ENCODE data around the gene RNF213. TPM values are rescaled to one million over a fixed set of nuclear protein-coding genes. Genes with fewer than 3 reads are reported as not detected.

Gene RNF213
- total RNA-seq, 2 donors from 2014 or later, result 150 to 174 TPM

- no peak overlapping the region for H3K4me3 ChIP-seq
- TF ChIP-seq, protein P1, sequence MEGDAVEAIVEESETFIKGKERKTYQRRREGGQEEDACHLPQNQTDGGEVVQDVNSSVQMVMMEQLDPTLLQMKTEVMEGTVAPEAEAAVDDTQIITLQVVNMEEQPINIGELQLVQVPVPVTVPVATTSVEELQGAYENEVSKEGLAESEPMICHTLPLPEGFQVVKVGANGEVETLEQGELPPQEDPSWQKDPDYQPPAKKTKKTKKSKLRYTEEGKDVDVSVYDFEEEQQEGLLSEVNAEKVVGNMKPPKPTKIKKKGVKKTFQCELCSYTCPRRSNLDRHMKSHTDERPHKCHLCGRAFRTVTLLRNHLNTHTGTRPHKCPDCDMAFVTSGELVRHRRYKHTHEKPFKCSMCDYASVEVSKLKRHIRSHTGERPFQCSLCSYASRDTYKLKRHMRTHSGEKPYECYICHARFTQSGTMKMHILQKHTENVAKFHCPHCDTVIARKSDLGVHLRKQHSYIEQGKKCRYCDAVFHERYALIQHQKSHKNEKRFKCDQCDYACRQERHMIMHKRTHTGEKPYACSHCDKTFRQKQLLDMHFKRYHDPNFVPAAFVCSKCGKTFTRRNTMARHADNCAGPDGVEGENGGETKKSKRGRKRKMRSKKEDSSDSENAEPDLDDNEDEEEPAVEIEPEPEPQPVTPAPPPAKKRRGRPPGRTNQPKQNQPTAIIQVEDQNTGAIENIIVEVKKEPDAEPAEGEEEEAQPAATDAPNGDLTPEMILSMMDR (IDR thresholded peaks at IDR 0.05), result no peak
- ATAC-seq (ENCODE audit: insufficient number of reproducible peaks, low FRiP score, low read depth) (no peak), DNase-seq (ENCODE audit: low spot score) (no peak)
- no peaks in the 10 kb centered on the region for H3K27me3 ChIP-seq (replicated peaks; ENCODE audit: insufficient read depth)
- peaks cover 12% of the 10 kb centered on the region for H3K9me3 ChIP-seq
- H3K4me1 ChIP-seq (ENCODE audit: control insufficient read depth in 1 of 2, low read depth in 2 of 2), result peaks cover 0 to under 1% of the 10 kb centered on the region in 2 donors
- H3K36me3 ChIP-seq, result peaks cover 42% of the 10 kb centered on the region
- no peak overlapping the region for H3K27ac ChIP-seq
Observed at GRCh38 chr17:80229011-80229410, 31.6 kb upstream of the RNF213 start.

- Histone ChIP-seq H3K27ac (no peak overlapping the region), H3K27me3 (replicated peaks; ENCODE audit: insufficient read depth) (no peaks in the 10 kb centered on the region), H3K36me3 (peaks cover 44% of the 10 kb centered on the region), H3K9me3 (peaks cover 12% of the 10 kb centered on the region), H3K4me3 (no peak overlapping the region), H3K4me1 (ENCODE audit: control insufficient read depth in 1 of 2, low read depth in 2 of 2) (no peaks in the 10 kb centered on the region)
- no peak for ATAC-seq (ENCODE audit: insufficient number of reproducible peaks, low FRiP score, low read depth)
- TF ChIP-seq, protein P1 (IDR thresholded peaks at IDR 0.05), result no peak
- DNase-seq (ENCODE audit: low spot score), result no peak
Observed at GRCh38 chr17:80232438-80232837, 28.2 kb upstream of the RNF213 start.

DNA sequence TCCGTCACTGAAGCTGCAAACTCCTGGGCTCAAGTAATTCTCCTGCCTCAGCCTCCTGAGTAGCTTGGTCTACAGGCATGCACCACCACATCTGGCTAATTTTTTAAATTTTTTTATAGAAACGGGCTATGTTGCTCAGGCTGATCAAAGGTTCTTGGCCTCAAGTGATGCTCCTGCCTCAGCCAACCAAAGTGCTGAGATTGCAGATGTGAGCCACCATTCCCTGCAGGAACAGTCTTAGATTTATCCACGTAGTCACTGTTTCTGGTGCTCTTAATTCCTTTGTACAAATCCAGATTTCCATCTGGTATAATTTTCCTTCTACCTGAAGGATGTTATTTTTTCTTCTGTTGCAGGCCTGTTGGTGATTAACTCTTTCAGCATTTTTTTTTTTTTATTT, 27.4 kb upstream of the RNF213 start:
- peaks cover 47% of the 10 kb centered on the region for H3K36me3 ChIP-seq
- no peaks in the 10 kb centered on the region for H3K4me1 ChIP-seq (ENCODE audit: control insufficient read depth in 1 of 2, low read depth in 2 of 2)
- H3K27me3 ChIP-seq (replicated peaks; ENCODE audit: insufficient read depth), result no peaks in the 10 kb centered on the region
- H3K4me3 ChIP-seq, result no peak overlapping the region
- H3K9me3 ChIP-seq, result peaks cover 12% of the 10 kb centered on the region
- DNase-seq (ENCODE audit: low spot score), result no peak
- TF ChIP-seq, protein P1 (IDR thresholded peaks at IDR 0.05), result no peak
- no peak for ATAC-seq (ENCODE audit: insufficient number of reproducible peaks, low FRiP score, low read depth)
- no peak overlapping the region for H3K27ac ChIP-seq

DNA sequence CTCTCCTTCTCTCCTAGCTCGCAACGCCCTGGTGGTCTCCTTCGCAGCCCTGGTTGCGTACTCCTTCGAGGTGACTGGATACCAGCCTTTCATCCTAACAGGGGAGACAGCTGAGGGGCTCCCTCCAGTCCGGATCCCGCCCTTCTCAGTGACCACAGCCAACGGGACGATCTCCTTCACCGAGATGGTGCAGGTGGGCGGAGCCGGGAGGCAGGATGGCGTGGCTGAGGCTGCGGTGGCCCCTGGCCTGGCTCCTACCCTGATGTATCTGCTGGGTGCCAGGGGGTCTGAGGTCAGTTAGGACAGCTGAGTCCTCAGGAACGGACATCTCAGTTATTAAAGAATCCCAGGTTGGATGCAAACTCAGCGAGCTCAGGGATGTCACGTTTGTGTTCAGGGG, 23.7 kb upstream of the RNF213 start:
- Histone ChIP-seq H3K27me3 (replicated peaks; ENCODE audit: insufficient read depth) (no peaks in the 10 kb centered on the region), H3K4me1 (ENCODE audit: control insufficient read depth in 1 of 2, low read depth in 2 of 2) (no peaks in the 10 kb centered on the region), H3K4me3 (no peak overlapping the region), H3K9me3 (peaks cover 12% of the 10 kb centered on the region), H3K27ac (no peak overlapping the region), H3K36me3 (peaks cover 55% of the 10 kb centered on the region)
- DNase-seq (ENCODE audit: low spot score) (no peak), ATAC-seq (ENCODE audit: insufficient number of reproducible peaks, low FRiP score, low read depth) (no peak)
- TF ChIP-seq, protein P1 (IDR thresholded peaks at IDR 0.05), result no peak

- DNase-seq (ENCODE audit: low spot score), result no peak
- Histone ChIP-seq H3K4me3 (no peak overlapping the region), H3K27ac (no peak overlapping the region), H3K36me3 (peaks cover 55% of the 10 kb centered on the region), H3K9me3 (peaks cover 8% of the 10 kb centered on the region), H3K27me3 (replicated peaks; ENCODE audit: insufficient read depth) (no peaks in the 10 kb centered on the region), H3K4me1 (ENCODE audit: control insufficient read depth in 1 of 2, low read depth in 2 of 2) (no peaks in the 10 kb centered on the region)
- TF ChIP-seq, protein P1 (IDR thresholded peaks at IDR 0.05), result no peak
- ATAC-seq (ENCODE audit: insufficient number of reproducible peaks, low FRiP score, low read depth), result no peak
Observed at GRCh38 chr17:80237386-80237785, 23.3 kb upstream of the RNF213 start.
